K562 (cell line): ENCODE results near the gene LPCAT3. TPM values are rescaled to one million over a fixed set of nuclear protein-coding genes. Genes with fewer than 3 reads are reported as not detected.
A peak's percentile ranks its signal among the peaks of the same experiment; 100 is the strongest.

ENCODE experiments used
- CBFA2T2 ChIP-seq: fragments of 450-650 bp; conservative IDR thresholded peaks from 2 replicates; pipeline ENCODE4 v1.6.1; 2017; ENCODE audit warnings: mild to moderate bottlenecking
- CBX8 ChIP-seq: fragments of 200-600 bp; sonication (generic); IDR thresholded peaks from 2 replicates; pipeline ENCODE4 v1.6.1; 2012; ENCODE audit warnings: borderline replicate concordance, mixed run types, low read depth, mild to moderate bottlenecking, moderate library complexity, mixed read lengths, low read length, control low read depth, inconsistent platforms; ENCODE audit not compliant: poor library complexity, severe bottlenecking; ENCODE audit errors: extremely low read depth
- E4F1 ChIP-seq: fragments of 250-450 bp; sonication (Bioruptor Pico); IDR thresholded peaks from 2 replicates; pipeline ENCODE4 v1.5.0; 2021; ENCODE audit warnings: mild to moderate bottlenecking, borderline replicate concordance
- ELF2 ChIP-seq: fragments of 250-450 bp; sonication (Bioruptor Pico); IDR thresholded peaks from 2 replicates; pipeline ENCODE4 v1.5.0; 2021; ENCODE audit warnings: mild to moderate bottlenecking
- ETV5 ChIP-seq: sonication (generic); formaldehyde crosslinking; IDR thresholded peaks from 2 replicates; pipeline ENCODE4 v1.4.0; 2020; ENCODE audit warnings: low read depth, mild to moderate bottlenecking, missing genetic modification reagents
- FOSL1 ChIP-seq: fragments of 200-800 bp; sonication (Bioruptor generic); conservative IDR thresholded peaks from 2 replicates; pipeline ENCODE4 v1.6.1; 2016; ENCODE audit warnings: missing genetic modification characterization, missing compliant biosample characterization
- GATA2 ChIP-seq: sonication (generic); formaldehyde crosslinking; IDR thresholded peaks from 2 replicates; pipeline ENCODE4 v1.4.0; 2020; ENCODE audit warnings: mild to moderate bottlenecking, missing genetic modification reagents
- NFYB ChIP-seq: IDR thresholded peaks from 2 replicates; pipeline ENCODE4 v1.6.1; 2011; ENCODE audit warnings: mild to moderate bottlenecking, moderate library complexity; ENCODE audit not compliant: insufficient read length; ENCODE audit errors: extremely low read depth
- NKRF ChIP-seq: fragments of 450-650 bp; IDR thresholded peaks from 2 replicates; pipeline ENCODE4 v1.6.1; 2016; ENCODE audit warnings: borderline replicate concordance
- PML ChIP-seq: IDR thresholded peaks from 2 replicates; pipeline ENCODE4 v1.6.1; 2012; ENCODE audit warnings: low read length, inconsistent platforms
- POU5F1 ChIP-seq: fragments of 150-350 bp; IDR thresholded peaks from 2 replicates; pipeline ENCODE4 v1.6.1; 2014; ENCODE audit warnings: borderline replicate concordance, low read length, low read depth, mild to moderate bottlenecking; ENCODE audit not compliant: partially characterized antibody
- RBFOX2 ChIP-seq: fragments of 200-400 bp; formaldehyde crosslinking; IDR thresholded peaks from 2 replicates; pipeline ENCODE4 v1.6.1; 2017; ENCODE audit warnings: low read depth, mild to moderate bottlenecking, low read length, moderate library complexity
- SMAD3 ChIP-seq: fragments of 450-650 bp; formaldehyde crosslinking; conservative IDR thresholded peaks from 2 replicates; pipeline ENCODE4 v1.4.0; 2020; ENCODE audit warnings: mild to moderate bottlenecking
- TBL1XR1 ChIP-seq, 2 experiments: IDR thresholded peaks; 2 replicates each; pipeline ENCODE4 v1.6.1; 2012; ENCODE audit warnings: improper control_type of control experiment in 2 of 2, low read length in 2 of 2, mild to moderate bottlenecking in 1 of 2
- TCF15 ChIP-seq: fragments of 250-450 bp; sonication (Bioruptor Pico); IDR thresholded peaks from 2 replicates; pipeline ENCODE4 v1.8.0; 2022; ENCODE audit warnings: moderate library complexity, mild to moderate bottlenecking, inconsistent platforms
- TEAD4 ChIP-seq, 2 experiments: sonication (generic) in 1 of 2; formaldehyde crosslinking in 1 of 2; IDR thresholded peaks; 2 replicates each; pipeline versions ENCODE4 v1.6.1 to v1.8.0; 2012 to 2022; ENCODE audit warnings: borderline replicate concordance in 1 of 2, inconsistent platforms in 1 of 2, low read length in 1 of 2, mild to moderate bottlenecking in 1 of 2, missing genetic modification reagents in 1 of 2
- THRA ChIP-seq: fragments of 450-650 bp; IDR thresholded peaks from 2 replicates; pipeline ENCODE4 v1.6.1; 2017; ENCODE audit warnings: mild to moderate bottlenecking, moderate library complexity
- ZNF143 ChIP-seq: sonication (generic); formaldehyde crosslinking; IDR thresholded peaks from 2 replicates; pipeline ENCODE4 v1.9.0; 2022; ENCODE audit warnings: mild to moderate bottlenecking, missing genetic modification reagents
- ZNF449 ChIP-seq: fragments of 250-450 bp; sonication (Bioruptor Pico); IDR thresholded peaks from 2 replicates; pipeline ENCODE4 v1.8.0; 2022; ENCODE audit warnings: moderate library complexity, mild to moderate bottlenecking, inconsistent platforms
- polyA plus RNA-seq, 8 experiments: library from polyadenylated mRNA; depleted of rRNA in 4 of 8; stranded (reverse) in 5 of 8; unstranded in 3 of 8; fragments of >200 nt; fragmentation: Nextera tagmentation in 2 of 8; fragmentation: Illumina TruSeq in 1 of 8; extraction: Ambion mirVana in 2 of 8; extraction: Trizol in 1 of 8; gene quantifications; 2 replicates each; pipeline versions ENCODE4 v1.2.1 to v1.2.3, GENCODE V29; 2011 to 2014; ENCODE audit warnings: inconsistent platforms in 1 of 8, missing spikeins in 1 of 8
- total RNA-seq, 7 experiments: library from RNA; depleted of rRNA in 6 of 7; stranded (reverse); fragments of >200 nt in 6 of 7; fragmentation: Illumina TruSeq in 2 of 7; extraction: Trizol in 2 of 7; gene quantifications; 2 replicates each; pipeline versions ENCODE4 v1.2.1 to v1.2.3, GENCODE V29; 2011 to 2021; ENCODE audit warnings: low replicate concordance in 1 of 7

Gene LPCAT3
- total and polyA plus RNA-seq, 9 of the 15 experiments (the other 6 are each of a cell fraction or from before 2014, with no cell fraction given): 4.9 to 52.5 (median 25.3) TPM

- TF ChIP-seq TCF15 (CRISPR knock-in tag) (no peak), ZNF449 (CRISPR knock-in tag) (no peak), TEAD4 (IDR thresholded peaks at IDR 0.05; ENCODE audit: low read length) (no peak), TEAD4 (CRISPR knock-in tag; IDR thresholded peaks at IDR 0.05; ENCODE audit: borderline replicate concordance) (no peak), ZNF143 (CRISPR knock-in tag) (no peak), FOSL1 (no peak), CBX8 (no peak), RBFOX2 (peak; percentile 78), GATA2 (CRISPR knock-in tag) (no peak), TBL1XR1 (IDR thresholded peaks at IDR 0.05; ENCODE audit: low read length in 2 of 2) (no peak), E4F1 (CRISPR knock-in tag) (no peak), THRA (no peak), CBFA2T2 (no peak), PML (no peak), ETV5 (CRISPR knock-in tag) (no peak), POU5F1 (no peak), NKRF (peak; percentile 56; the same call in 1 of the 2 replicates), SMAD3 (no peak), ELF2 (CRISPR knock-in tag) (no peak), NFYB (no peak)
These were observed 90.8 kb downstream of the LPCAT3 start, which contains the start of gene ATN1 (continued) for GRCh38 chr12:6927379-6928021.
